Measurements from ENCODE around the gene FLAD1.

FLAD1 gene

DNA sequence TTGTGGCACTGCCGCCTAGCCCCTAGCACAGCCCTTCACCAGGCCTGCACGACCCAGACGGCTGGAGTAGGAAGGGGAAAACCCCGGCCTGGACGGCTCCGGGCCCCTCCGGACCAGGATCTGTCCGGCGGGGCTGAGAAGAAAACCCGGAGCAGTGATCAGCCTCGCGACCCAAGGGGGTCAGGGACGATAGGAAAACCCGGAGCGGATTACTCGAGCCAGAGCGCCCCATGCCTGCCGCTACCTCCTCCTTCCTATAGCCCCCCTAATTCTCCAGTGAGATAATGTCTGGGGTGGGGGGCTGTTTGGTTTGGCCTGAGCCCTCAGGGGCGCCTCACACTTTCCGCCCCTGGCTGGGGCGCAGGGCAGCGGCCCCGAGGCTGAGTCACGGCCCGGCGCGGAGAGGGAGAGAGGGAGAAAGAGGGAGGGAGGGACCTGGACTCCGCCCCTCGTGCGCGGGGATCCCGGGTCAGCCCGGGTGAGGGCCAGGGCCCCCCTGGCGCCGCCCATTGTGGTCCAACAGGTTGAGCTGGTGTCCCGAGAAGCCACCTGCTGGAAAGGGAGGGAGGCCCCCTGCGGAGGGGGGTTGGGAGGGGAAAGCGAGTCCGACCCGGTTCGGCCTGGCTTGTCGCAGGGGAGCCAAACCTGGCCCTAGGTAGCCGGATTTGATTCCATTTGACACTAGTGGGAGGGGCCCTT lies 17.7 kb downstream of the FLAD1 start (continued):
- TF ChIP-seq, protein P1, sequence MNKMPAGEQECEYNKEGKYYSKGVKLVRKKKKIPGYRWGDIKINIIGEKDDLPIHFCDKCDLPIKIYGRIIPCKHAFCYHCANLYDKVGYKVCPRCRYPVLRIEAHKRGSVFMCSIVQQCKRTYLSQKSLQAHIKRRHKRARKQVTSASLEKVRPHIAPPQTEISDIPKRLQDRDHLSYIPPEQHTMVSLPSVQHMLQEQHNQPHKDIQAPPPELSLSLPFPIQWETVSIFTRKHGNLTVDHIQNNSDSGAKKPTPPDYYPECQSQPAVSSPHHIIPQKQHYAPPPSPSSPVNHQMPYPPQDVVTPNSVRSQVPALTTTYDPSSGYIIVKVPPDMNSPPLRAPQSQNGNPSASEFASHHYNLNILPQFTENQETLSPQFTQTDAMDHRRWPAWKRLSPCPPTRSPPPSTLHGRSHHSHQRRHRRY (tag by site-specific recombination; IDR thresholded peaks at IDR 0.05) = no peak
- TF ChIP-seq, protein P2, sequence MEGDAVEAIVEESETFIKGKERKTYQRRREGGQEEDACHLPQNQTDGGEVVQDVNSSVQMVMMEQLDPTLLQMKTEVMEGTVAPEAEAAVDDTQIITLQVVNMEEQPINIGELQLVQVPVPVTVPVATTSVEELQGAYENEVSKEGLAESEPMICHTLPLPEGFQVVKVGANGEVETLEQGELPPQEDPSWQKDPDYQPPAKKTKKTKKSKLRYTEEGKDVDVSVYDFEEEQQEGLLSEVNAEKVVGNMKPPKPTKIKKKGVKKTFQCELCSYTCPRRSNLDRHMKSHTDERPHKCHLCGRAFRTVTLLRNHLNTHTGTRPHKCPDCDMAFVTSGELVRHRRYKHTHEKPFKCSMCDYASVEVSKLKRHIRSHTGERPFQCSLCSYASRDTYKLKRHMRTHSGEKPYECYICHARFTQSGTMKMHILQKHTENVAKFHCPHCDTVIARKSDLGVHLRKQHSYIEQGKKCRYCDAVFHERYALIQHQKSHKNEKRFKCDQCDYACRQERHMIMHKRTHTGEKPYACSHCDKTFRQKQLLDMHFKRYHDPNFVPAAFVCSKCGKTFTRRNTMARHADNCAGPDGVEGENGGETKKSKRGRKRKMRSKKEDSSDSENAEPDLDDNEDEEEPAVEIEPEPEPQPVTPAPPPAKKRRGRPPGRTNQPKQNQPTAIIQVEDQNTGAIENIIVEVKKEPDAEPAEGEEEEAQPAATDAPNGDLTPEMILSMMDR (tag by site-specific recombination; IDR thresholded peaks at IDR 0.05) = peak; percentile 30; the same call in 1 of the 2 replicates
- TF ChIP-seq, protein P3, sequence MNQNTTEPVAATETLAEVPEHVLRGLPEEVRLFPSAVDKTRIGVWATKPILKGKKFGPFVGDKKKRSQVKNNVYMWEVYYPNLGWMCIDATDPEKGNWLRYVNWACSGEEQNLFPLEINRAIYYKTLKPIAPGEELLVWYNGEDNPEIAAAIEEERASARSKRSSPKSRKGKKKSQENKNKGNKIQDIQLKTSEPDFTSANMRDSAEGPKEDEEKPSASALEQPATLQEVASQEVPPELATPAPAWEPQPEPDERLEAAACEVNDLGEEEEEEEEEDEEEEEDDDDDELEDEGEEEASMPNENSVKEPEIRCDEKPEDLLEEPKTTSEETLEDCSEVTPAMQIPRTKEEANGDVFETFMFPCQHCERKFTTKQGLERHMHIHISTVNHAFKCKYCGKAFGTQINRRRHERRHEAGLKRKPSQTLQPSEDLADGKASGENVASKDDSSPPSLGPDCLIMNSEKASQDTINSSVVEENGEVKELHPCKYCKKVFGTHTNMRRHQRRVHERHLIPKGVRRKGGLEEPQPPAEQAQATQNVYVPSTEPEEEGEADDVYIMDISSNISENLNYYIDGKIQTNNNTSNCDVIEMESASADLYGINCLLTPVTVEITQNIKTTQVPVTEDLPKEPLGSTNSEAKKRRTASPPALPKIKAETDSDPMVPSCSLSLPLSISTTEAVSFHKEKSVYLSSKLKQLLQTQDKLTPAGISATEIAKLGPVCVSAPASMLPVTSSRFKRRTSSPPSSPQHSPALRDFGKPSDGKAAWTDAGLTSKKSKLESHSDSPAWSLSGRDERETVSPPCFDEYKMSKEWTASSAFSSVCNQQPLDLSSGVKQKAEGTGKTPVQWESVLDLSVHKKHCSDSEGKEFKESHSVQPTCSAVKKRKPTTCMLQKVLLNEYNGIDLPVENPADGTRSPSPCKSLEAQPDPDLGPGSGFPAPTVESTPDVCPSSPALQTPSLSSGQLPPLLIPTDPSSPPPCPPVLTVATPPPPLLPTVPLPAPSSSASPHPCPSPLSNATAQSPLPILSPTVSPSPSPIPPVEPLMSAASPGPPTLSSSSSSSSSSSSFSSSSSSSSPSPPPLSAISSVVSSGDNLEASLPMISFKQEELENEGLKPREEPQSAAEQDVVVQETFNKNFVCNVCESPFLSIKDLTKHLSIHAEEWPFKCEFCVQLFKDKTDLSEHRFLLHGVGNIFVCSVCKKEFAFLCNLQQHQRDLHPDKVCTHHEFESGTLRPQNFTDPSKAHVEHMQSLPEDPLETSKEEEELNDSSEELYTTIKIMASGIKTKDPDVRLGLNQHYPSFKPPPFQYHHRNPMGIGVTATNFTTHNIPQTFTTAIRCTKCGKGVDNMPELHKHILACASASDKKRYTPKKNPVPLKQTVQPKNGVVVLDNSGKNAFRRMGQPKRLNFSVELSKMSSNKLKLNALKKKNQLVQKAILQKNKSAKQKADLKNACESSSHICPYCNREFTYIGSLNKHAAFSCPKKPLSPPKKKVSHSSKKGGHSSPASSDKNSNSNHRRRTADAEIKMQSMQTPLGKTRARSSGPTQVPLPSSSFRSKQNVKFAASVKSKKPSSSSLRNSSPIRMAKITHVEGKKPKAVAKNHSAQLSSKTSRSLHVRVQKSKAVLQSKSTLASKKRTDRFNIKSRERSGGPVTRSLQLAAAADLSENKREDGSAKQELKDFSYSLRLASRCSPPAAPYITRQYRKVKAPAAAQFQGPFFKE (tag by site-specific recombination; IDR thresholded peaks at IDR 0.05; ENCODE audit: borderline replicate concordance) = 0 out of 2 replicates have a peak, but pooled peaks have one; percentile 57
- TF ChIP-seq ZFP37 (tag by site-specific recombination; IDR thresholded peaks at IDR 0.05) = peak; percentile 99
- TF ChIP-seq ZNF433 (tag by site-specific recombination; IDR thresholded peaks at IDR 0.05; ENCODE audit: low read depth) = no peak
- peak; percentile 89 for TF ChIP-seq ZIC2 (tag by site-specific recombination; IDR thresholded peaks at IDR 0.05)
- peak; percentile 71 for TF ChIP-seq ZNF146 (tag by site-specific recombination; IDR thresholded peaks at IDR 0.05)
- TF ChIP-seq OVOL3 (tag by site-specific recombination; IDR thresholded peaks at IDR 0.05) = peak; percentile 75; the same call in 1 of the 2 replicates
- TF ChIP-seq ZNF621 (tag by site-specific recombination; IDR thresholded peaks at IDR 0.05) = no peak
- peak; percentile 100 for TF ChIP-seq GLIS2 (tag by site-specific recombination; IDR thresholded peaks at IDR 0.05)
- TF ChIP-seq ZNF350 (tag by site-specific recombination; IDR thresholded peaks at IDR 0.05) = no peak
- no peak for TF ChIP-seq ZNF544 (tag by site-specific recombination; IDR thresholded peaks at IDR 0.05)
- peak; percentile 99 for TF ChIP-seq KLF8 (tag by site-specific recombination; IDR thresholded peaks at IDR 0.05)
- TF ChIP-seq ZBTB7A (tag by site-specific recombination; IDR thresholded peaks at IDR 0.05; ENCODE audit: low read depth) = peak; percentile 100
- TF ChIP-seq ZBTB8A (tag by site-specific recombination; IDR thresholded peaks at IDR 0.05) = peak; percentile 96
- TF ChIP-seq ZNF423 (tag by site-specific recombination; IDR thresholded peaks at IDR 0.05) = peak; percentile 67
- peak; percentile 33; the same call in 1 of the 2 replicates for TF ChIP-seq FEZF1 (tag by site-specific recombination; IDR thresholded peaks at IDR 0.05)
- no peak for TF ChIP-seq ZNF548 (tag by site-specific recombination; IDR thresholded peaks at IDR 0.05)
- peak; percentile 99 for TF ChIP-seq ZNF324 (tag by site-specific recombination; IDR thresholded peaks at IDR 0.05)
- TF ChIP-seq YY2 (tag by site-specific recombination; IDR thresholded peaks at IDR 0.05) = no peak
- peak; percentile 80 for TF ChIP-seq PRDM4 (tag by site-specific recombination; IDR thresholded peaks at IDR 0.05)
- TF ChIP-seq ZNF623 (tag by site-specific recombination; IDR thresholded peaks at IDR 0.05) = peak; percentile 55
- no peak for TF ChIP-seq ZNF16 (tag by site-specific recombination; IDR thresholded peaks at IDR 0.05; ENCODE audit: low read depth)
- no peak for TF ChIP-seq ZNF549 (tag by site-specific recombination; IDR thresholded peaks at IDR 0.05)
- peak; percentile 90 for TF ChIP-seq ZFP69B (tag by site-specific recombination; IDR thresholded peaks at IDR 0.05)
- TF ChIP-seq PATZ1 (tag by site-specific recombination; IDR thresholded peaks at IDR 0.05) = peak; percentile 99
- no peak; the same call in 1 of the 2 replicates for TF ChIP-seq ZNF701 (tag by site-specific recombination; IDR thresholded peaks at IDR 0.05)

Data from HEK293 (cell line).